Measurements from ENCODE around the gene EMX2.

DNA sequence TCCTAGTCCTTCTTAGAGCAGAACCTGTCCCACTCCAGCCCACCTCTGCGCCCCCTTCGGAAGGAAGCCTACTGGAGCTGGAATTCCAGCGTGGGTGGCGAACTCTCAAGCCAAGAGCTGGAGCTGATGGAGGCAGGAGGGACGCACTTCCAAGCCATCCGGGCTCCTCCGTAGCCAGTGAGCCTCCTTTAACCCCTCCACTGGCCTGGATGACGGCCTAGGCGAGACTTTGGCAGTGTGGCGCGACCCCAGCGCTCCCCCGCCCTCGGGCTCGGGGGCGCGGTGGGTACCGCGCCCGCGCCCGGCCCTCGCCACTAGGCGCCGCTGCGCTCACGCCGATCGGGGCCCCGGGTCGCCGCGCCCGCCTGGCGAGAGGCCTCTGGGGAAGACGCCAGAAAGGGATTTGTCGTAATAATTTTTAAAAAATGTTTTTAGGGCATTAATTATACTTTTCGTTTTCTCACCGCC lies 5.1 kb upstream of the EMX2 start:
- TF ChIP-seq, protein P1, sequence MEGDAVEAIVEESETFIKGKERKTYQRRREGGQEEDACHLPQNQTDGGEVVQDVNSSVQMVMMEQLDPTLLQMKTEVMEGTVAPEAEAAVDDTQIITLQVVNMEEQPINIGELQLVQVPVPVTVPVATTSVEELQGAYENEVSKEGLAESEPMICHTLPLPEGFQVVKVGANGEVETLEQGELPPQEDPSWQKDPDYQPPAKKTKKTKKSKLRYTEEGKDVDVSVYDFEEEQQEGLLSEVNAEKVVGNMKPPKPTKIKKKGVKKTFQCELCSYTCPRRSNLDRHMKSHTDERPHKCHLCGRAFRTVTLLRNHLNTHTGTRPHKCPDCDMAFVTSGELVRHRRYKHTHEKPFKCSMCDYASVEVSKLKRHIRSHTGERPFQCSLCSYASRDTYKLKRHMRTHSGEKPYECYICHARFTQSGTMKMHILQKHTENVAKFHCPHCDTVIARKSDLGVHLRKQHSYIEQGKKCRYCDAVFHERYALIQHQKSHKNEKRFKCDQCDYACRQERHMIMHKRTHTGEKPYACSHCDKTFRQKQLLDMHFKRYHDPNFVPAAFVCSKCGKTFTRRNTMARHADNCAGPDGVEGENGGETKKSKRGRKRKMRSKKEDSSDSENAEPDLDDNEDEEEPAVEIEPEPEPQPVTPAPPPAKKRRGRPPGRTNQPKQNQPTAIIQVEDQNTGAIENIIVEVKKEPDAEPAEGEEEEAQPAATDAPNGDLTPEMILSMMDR (IDR thresholded peaks at IDR 0.05; ENCODE audit: low read length): peak; percentile 22
- no peak for TF ChIP-seq EZH2 (IDR thresholded peaks at IDR 0.05; ENCODE audit: borderline replicate concordance, low read length)

Data from OCI-LY1 (cell line).